ENCODE data around the gene PIGZ. TPM values are rescaled to one million over a fixed set of nuclear protein-coding genes. Genes with fewer than 3 reads are reported as not detected.

The PIGZ gene
- total and polyA plus RNA-seq, 9 donors: 0.55 to 3.4 (median 0.84) TPM

GRCh38 chr3:196991581-196992460 is 23.2 kb upstream of the PIGZ start:
- no peaks in the 10 kb centered on the region for H3K36me3 ChIP-seq (ENCODE audit: control insufficient read depth, insufficient read depth, low read length)
- H3K4me1 ChIP-seq (ENCODE audit: control insufficient read depth, insufficient read depth, low read length): peaks cover 23% of the 10 kb centered on the region
- no peaks in the 10 kb centered on the region for H3K9me3 ChIP-seq (replicated peaks; ENCODE audit: control insufficient read depth, low read depth, low read length)
- no peak for DNase-seq
- WGBS (ENCODE audit: insufficient coverage): 86% methylated on average over 20 of the region's 28 CpGs
- no peak overlapping the region for H3K4me3 ChIP-seq (ENCODE audit: low read length)
- no peaks in the 10 kb centered on the region for H3K27me3 ChIP-seq (ENCODE audit: control insufficient read depth, insufficient read depth, low read length)
- H3K27ac ChIP-seq (ENCODE audit: low read length): no peak overlapping the region

DNA sequence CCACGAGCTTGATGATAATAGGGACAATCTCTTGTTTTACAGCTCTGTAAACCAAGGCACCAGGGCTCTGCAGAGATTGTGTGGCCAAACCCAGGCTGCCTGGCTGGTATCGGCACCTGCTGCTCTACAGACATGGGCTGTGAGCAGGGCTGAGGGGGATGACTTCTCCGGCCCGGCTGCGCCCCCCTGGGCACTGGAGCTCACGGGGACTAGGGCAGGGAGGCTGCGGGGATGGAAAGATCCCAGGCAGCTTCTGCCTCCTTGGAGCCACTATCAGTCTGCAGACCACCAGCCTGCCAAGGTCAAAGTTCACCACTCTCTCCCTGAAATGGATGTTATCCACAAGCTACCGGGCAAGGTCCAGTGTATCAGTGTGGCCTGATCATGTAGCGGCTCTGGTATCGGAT is 22.0 kb upstream of the PIGZ start:
- H3K4me1 ChIP-seq (ENCODE audit: control insufficient read depth, insufficient read depth, low read length): peaks cover 11% of the 10 kb centered on the region
- no peak overlapping the region for H3K4me3 ChIP-seq (ENCODE audit: low read length)
- H3K9me3 ChIP-seq (replicated peaks; ENCODE audit: control insufficient read depth, low read depth, low read length): no peaks in the 10 kb centered on the region
- no peak overlapping the region for H3K27ac ChIP-seq (ENCODE audit: low read length)
- H3K27me3 ChIP-seq (ENCODE audit: control insufficient read depth, insufficient read depth, low read length): no peaks in the 10 kb centered on the region
- H3K36me3 ChIP-seq (ENCODE audit: control insufficient read depth, insufficient read depth, low read length): no peaks in the 10 kb centered on the region
- 83% methylated on average over 10 of the region's 10 CpGs for WGBS (ENCODE audit: insufficient coverage)
- DNase-seq: no peak

DNA sequence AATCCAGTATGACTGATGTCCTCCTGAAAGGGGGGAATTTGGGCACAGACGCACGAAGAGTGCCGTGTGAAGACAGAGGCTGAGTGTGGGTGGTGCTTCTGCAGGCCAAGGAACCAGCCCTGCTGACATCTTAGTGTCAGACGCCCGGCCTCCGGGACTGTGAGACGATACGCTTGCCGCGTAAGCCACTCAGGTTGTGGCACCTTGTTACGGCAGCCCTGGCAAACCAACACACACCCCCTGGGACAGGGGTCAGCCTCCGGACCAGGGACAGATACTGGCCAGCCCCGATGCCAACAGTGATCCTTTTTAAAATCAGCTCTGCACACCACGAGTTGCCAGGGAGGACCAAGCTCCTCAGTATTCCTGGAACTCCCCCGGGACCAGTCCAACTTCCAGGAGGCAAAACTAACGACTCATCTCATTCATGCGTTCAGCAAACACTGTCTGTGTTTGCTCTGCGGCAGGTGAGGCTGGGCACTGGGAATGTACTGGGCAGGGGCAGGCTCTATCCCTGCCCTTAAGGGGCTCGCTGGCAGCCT is 21.2 kb upstream of the PIGZ start:
- no peak for DNase-seq
- 80% methylated on average over 19 of the region's 19 CpGs for WGBS (ENCODE audit: insufficient coverage)
- no peak overlapping the region for H3K4me3 ChIP-seq (ENCODE audit: low read length)
- no peak overlapping the region for H3K27ac ChIP-seq (ENCODE audit: low read length)
- H3K4me1 ChIP-seq (ENCODE audit: control insufficient read depth, insufficient read depth, low read length): peaks cover 4% of the 10 kb centered on the region
- H3K36me3 ChIP-seq (ENCODE audit: control insufficient read depth, insufficient read depth, low read length): no peaks in the 10 kb centered on the region
- no peaks in the 10 kb centered on the region for H3K27me3 ChIP-seq (ENCODE audit: control insufficient read depth, insufficient read depth, low read length)
- H3K9me3 ChIP-seq (replicated peaks; ENCODE audit: control insufficient read depth, low read depth, low read length): no peaks in the 10 kb centered on the region

GRCh38 chr3:196988241-196989029 is 19.8 kb upstream of the PIGZ start:
- no peaks in the 10 kb centered on the region for H3K9me3 ChIP-seq (replicated peaks; ENCODE audit: control insufficient read depth, low read depth, low read length)
- no peaks in the 10 kb centered on the region for H3K36me3 ChIP-seq (ENCODE audit: control insufficient read depth, insufficient read depth, low read length)
- no peaks in the 10 kb centered on the region for H3K27me3 ChIP-seq (ENCODE audit: control insufficient read depth, insufficient read depth, low read length)
- H3K27ac ChIP-seq (ENCODE audit: low read length): no peak overlapping the region
- DNase-seq: no peak
- 49% methylated on average over 9 of the region's 12 CpGs for whole genome bisulfite sequencing (ENCODE audit: insufficient coverage)
- no peaks in the 10 kb centered on the region for H3K4me1 ChIP-seq (ENCODE audit: control insufficient read depth, insufficient read depth, low read length)
- H3K4me3 ChIP-seq (ENCODE audit: low read length): no peak overlapping the region

GRCh38 chr3:196987022-196987421 is 18.4 kb upstream of the PIGZ start:
- Histone ChIP-seq H3K27me3 (ENCODE audit: control insufficient read depth, insufficient read depth, low read length) (no peaks in the 10 kb centered on the region), H3K4me3 (ENCODE audit: low read length) (no peak overlapping the region), H3K4me1 (ENCODE audit: control insufficient read depth, insufficient read depth, low read length) (no peaks in the 10 kb centered on the region), H3K9me3 (replicated peaks; ENCODE audit: control insufficient read depth, low read depth, low read length) (peaks cover 5% of the 10 kb centered on the region), H3K36me3 (ENCODE audit: control insufficient read depth, insufficient read depth, low read length) (no peaks in the 10 kb centered on the region), H3K27ac (ENCODE audit: low read length) (no peak overlapping the region)
- WGBS (ENCODE audit: insufficient coverage): 71% methylated on average over 8 of the region's 10 CpGs
- DNase-seq: no peak

GRCh38 chr3:196985954-196986885 is 17.6 kb upstream of the PIGZ start:
- DNase-seq: no peak
- no peak overlapping the region for H3K27ac ChIP-seq (ENCODE audit: low read length)
- no peaks in the 10 kb centered on the region for H3K36me3 ChIP-seq (ENCODE audit: control insufficient read depth, insufficient read depth, low read length)
- H3K4me3 ChIP-seq (ENCODE audit: low read length): no peak overlapping the region
- WGBS (ENCODE audit: insufficient coverage): 96% methylated on average over 3 of the region's 9 CpGs
- H3K27me3 ChIP-seq (ENCODE audit: control insufficient read depth, insufficient read depth, low read length): no peaks in the 10 kb centered on the region
- no peaks in the 10 kb centered on the region for H3K4me1 ChIP-seq (ENCODE audit: control insufficient read depth, insufficient read depth, low read length)
- peaks cover 5% of the 10 kb centered on the region for H3K9me3 ChIP-seq (replicated peaks; ENCODE audit: control insufficient read depth, low read depth, low read length)

DNA sequence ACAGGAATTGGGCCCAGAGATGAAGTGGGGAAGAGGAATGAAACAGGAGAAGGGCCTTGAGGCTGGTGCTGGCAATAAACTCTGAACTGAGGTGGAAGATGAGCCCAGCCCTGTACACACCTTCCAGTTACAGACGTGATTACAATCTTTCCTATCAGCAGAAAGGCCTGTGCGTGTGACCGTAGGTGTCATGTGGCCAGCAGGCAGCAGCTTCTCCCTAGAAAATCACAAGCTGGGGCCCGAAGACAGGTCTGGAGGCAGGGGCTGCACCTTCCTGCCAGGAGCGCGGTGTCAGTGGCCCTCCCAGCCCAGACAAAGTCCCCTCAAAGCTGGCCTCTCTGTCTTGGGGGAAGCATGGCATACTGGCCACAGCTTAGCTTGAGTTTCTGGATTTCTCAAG is 16.7 kb upstream of the PIGZ start:
- H3K9me3 ChIP-seq (replicated peaks; ENCODE audit: control insufficient read depth, low read depth, low read length): peaks cover 5% of the 10 kb centered on the region
- WGBS (ENCODE audit: insufficient coverage): 61% methylated on average over 6 of the region's 6 CpGs
- H3K4me1 ChIP-seq (ENCODE audit: control insufficient read depth, insufficient read depth, low read length): no peaks in the 10 kb centered on the region
- H3K27me3 ChIP-seq (ENCODE audit: control insufficient read depth, insufficient read depth, low read length): no peaks in the 10 kb centered on the region
- no peak for DNase-seq
- no peaks in the 10 kb centered on the region for H3K36me3 ChIP-seq (ENCODE audit: control insufficient read depth, insufficient read depth, low read length)
- no peak overlapping the region for H3K27ac ChIP-seq (ENCODE audit: low read length)
- no peak overlapping the region for H3K4me3 ChIP-seq (ENCODE audit: low read length)

- WGBS (ENCODE audit: insufficient coverage): no CpG with 5 or more reads among the region's 1 CpG
- no peak for DNase-seq
- Histone ChIP-seq H3K4me3 (ENCODE audit: low read length) (no peak overlapping the region), H3K36me3 (ENCODE audit: control insufficient read depth, insufficient read depth, low read length) (no peaks in the 10 kb centered on the region), H3K27me3 (ENCODE audit: control insufficient read depth, insufficient read depth, low read length) (peaks cover 5% of the 10 kb centered on the region), H3K4me1 (ENCODE audit: control insufficient read depth, insufficient read depth, low read length) (no peaks in the 10 kb centered on the region), H3K9me3 (replicated peaks; ENCODE audit: control insufficient read depth, low read depth, low read length) (peaks cover 5% of the 10 kb centered on the region), H3K27ac (ENCODE audit: low read length) (no peak overlapping the region)
Measured at GRCh38 chr3:196983186-196983585, 14.6 kb upstream of the PIGZ start.

- 94% methylated on average over 7 of the region's 13 CpGs for WGBS (ENCODE audit: insufficient coverage)
Measured at GRCh38 chr3:196981657-196982056, 13.0 kb upstream of the PIGZ start.

More at GRCh38 chr3:196981657-196982056, 13.0 kb upstream of the PIGZ start:
- Histone ChIP-seq H3K27me3 (ENCODE audit: control insufficient read depth, insufficient read depth, low read length) (peaks cover 5% of the 10 kb centered on the region), H3K4me3 (ENCODE audit: low read length) (no peak overlapping the region), H3K27ac (ENCODE audit: low read length) (no peak overlapping the region), H3K9me3 (replicated peaks; ENCODE audit: control insufficient read depth, low read depth, low read length) (peaks cover 5% of the 10 kb centered on the region), H3K4me1 (ENCODE audit: control insufficient read depth, insufficient read depth, low read length) (no peaks in the 10 kb centered on the region), H3K36me3 (ENCODE audit: control insufficient read depth, insufficient read depth, low read length) (no peaks in the 10 kb centered on the region)
- DNase-seq: no peak
